HG02623 (cell line): ENCODE data around the gene GOLGB1.

Experiments used
- ATAC-seq: cut with Tn5 transposase; IDR thresholded peaks from one replicate; pipeline ENCODE4 v1.9.1; 2021; ENCODE audit warnings: moderate library complexity; ENCODE audit not compliant: unreplicated experiment

Gene GOLGB1

GRCh38 chr3:121641127-121641526 is 108.4 kb downstream of the GOLGB1 start:
- no peak for ATAC-seq

GRCh38 chr3:121637922-121638321 is 111.6 kb downstream of the GOLGB1 start:
- no peak for ATAC-seq

- no peak for ATAC-seq
These were observed 119.2 kb downstream of the GOLGB1 start for GRCh38 chr3:121630355-121630754.

GRCh38 chr3:121629601-121630000 is 119.9 kb downstream of the GOLGB1 start:
- ATAC-seq = no peak

- no peak for ATAC-seq
These were observed 121.9 kb downstream of the GOLGB1 start for GRCh38 chr3:121627622-121628021.

GRCh38 chr3:121627211-121627610 is 122.3 kb downstream of the GOLGB1 start:
- ATAC-seq = no peak

GRCh38 chr3:121626495-121626894 is 123.0 kb downstream of the GOLGB1 start:
- no peak for ATAC-seq

GRCh38 chr3:121624147-121624899 is 125.2 kb downstream of the GOLGB1 start:
- ATAC-seq = no peak

GRCh38 chr3:121621491-121621890 is 128.1 kb downstream of the GOLGB1 start:
- ATAC-seq = no peak

- no peak for ATAC-seq
These were observed 129.8 kb downstream of the GOLGB1 start for GRCh38 chr3:121619691-121620090.
